Ishikawa (cell line): ENCODE measurements around the gene TNFAIP6.
A peak's percentile ranks its signal among the peaks of the same experiment; 100 is the strongest.

Experiments used
- CEBPB ChIP-seq: IDR thresholded peaks from 2 replicates; pipeline ENCODE4 v1.6.1; 2012
- CREB1 ChIP-seq: IDR thresholded peaks from 2 replicates; pipeline ENCODE4 v1.6.1; 2012; ENCODE audit warnings: low read depth
- EGR1 ChIP-seq: IDR thresholded peaks from 2 replicates; pipeline ENCODE4 v1.6.1; 2012
- EP300 ChIP-seq: IDR thresholded peaks from 2 replicates; pipeline ENCODE4 v1.6.1; 2012; ENCODE audit warnings: borderline replicate concordance
- FOXM1 ChIP-seq: IDR thresholded peaks from 2 replicates; pipeline ENCODE4 v1.6.1; 2012; ENCODE audit warnings: low read depth, borderline replicate concordance
- NFIC ChIP-seq: IDR thresholded peaks from 2 replicates; pipeline ENCODE4 v1.6.1; 2012
- RAD21 ChIP-seq: IDR thresholded peaks from 2 replicates; pipeline ENCODE4 v1.6.1; 2012; ENCODE audit warnings: low read depth
- REST ChIP-seq: IDR thresholded peaks from 2 replicates; pipeline ENCODE4 v1.6.1; 2012; ENCODE audit warnings: low read depth, mild to moderate bottlenecking
- TAF1 ChIP-seq: IDR thresholded peaks from 2 replicates; pipeline ENCODE4 v1.6.1; 2012; ENCODE audit warnings: low read depth, mild to moderate bottlenecking
- TCF12 ChIP-seq: IDR thresholded peaks from 2 replicates; pipeline ENCODE4 v1.6.1; 2012; ENCODE audit warnings: low read depth
- TEAD4 ChIP-seq: IDR thresholded peaks from 2 replicates; pipeline ENCODE4 v1.6.1; 2012
- USF1 ChIP-seq: IDR thresholded peaks from 2 replicates; pipeline ENCODE4 v1.6.1; 2012
- YY1 ChIP-seq: IDR thresholded peaks from 2 replicates; pipeline ENCODE4 v1.6.1; 2012; ENCODE audit warnings: low read depth
- ZBTB7A ChIP-seq: IDR thresholded peaks from 2 replicates; pipeline ENCODE4 v1.6.1; 2012; ENCODE audit warnings: low read depth
- TF ChIP-seq, protein P1 (sequence below): IDR thresholded peaks from 2 replicates; pipeline ENCODE4 v1.6.1; 2012

The TNFAIP6 gene

GRCh38 chr2:151379169-151379568, 21.8 kb downstream of the TNFAIP6 start:
- TF ChIP-seq FOXM1, result no peak
- no peak for TF ChIP-seq RAD21
- TF ChIP-seq ZBTB7A, result no peak
- TF ChIP-seq EGR1, result no peak
- no peak for TF ChIP-seq EP300
- TF ChIP-seq TCF12, result no peak
- no peak for TF ChIP-seq TEAD4
- TF ChIP-seq YY1, result no peak
- TF ChIP-seq, protein P1, sequence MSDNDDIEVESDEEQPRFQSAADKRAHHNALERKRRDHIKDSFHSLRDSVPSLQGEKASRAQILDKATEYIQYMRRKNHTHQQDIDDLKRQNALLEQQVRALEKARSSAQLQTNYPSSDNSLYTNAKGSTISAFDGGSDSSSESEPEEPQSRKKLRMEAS, result no peak
- no peak for TF ChIP-seq NFIC
- no peak for TF ChIP-seq REST
- TF ChIP-seq TAF1, result no peak

DNA sequence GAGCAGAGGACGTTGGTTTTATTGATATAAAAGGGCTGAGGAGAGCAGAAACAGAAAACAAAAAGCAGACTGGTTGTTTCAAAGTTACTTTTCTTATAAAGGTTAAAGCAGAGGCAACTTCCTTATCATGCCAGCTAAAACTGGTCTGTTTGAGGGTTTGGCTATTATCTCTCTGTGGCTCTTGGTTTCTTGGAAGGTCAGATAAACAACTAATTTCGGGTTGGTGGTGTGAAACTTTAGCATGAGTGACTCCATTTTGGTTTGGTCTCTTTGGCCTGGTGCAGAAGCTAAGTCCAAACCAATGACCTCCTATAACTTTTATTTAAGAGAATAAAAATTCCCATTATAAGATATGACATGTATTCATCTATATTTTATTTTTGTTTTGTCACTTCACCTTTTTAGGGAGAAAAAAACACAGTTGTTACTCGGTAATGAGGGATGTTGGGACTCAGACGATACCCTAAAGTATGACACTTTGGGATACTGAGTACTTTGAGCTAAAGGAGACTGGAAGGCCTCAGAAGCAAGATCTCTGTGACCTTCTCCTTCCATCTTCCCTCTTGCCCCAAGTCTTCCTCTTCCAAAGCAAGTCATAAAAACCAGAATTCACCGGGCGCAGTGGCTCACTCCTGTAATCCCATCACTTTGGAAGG, 23.3 kb downstream of the TNFAIP6 start:
- TF ChIP-seq TAF1, result no peak
- no peak for TF ChIP-seq NFIC

DNA sequence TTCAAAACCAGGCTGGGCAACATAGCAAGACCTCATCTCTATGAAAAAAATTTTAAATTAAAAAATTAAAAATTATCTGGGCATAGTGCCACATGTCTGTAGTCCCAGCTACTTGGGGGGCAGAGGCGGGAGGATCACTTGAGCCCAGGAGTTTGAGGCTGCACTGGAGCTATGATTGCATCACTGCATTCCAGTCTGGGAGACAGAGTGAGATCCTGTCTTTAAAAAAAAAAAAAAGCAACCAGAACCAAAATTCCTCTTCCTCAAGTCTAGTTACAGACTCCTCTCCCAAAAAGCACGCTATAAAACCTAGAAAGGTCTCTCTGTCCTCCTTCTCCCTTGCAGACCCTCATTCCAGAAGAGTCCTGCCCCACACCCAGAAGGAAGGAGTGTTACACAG, 23.9 kb downstream of the TNFAIP6 start:
- TF ChIP-seq CEBPB (peak; percentile 62), TAF1 (no peak)

DNA sequence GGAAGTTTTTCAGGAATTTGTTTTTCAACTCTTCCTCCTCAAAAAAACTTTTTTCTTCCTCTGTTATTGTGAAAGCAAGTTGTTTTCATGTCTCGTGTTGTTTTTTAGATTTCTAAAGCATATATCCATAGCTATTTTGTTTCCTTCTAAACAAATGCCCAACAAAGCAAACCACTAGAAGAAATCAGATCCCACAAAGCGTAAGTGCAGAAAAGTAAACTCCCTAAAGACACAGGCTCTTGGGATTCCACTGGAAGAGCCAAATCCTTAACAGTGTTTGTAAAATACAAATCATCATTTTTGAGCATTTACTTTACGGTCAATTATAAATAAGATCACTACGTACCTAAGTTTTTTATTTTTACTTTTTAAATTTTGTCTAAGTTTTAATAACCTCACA, 30.6 kb downstream of the TNFAIP6 start:
- TF ChIP-seq TAF1 (no peak), TEAD4 (no peak), REST (no peak), RAD21 (no peak), NFIC (no peak), TCF12 (no peak), YY1 (no peak), EGR1 (no peak), CEBPB (no peak), CREB1 (no peak), ZBTB7A (no peak), USF1 (no peak), EP300 (no peak), FOXM1 (no peak)
- TF ChIP-seq, protein P1, result no peak

- TF ChIP-seq EGR1 (no peak), REST (no peak), NFIC (no peak), TCF12 (no peak), TAF1 (no peak), EP300 (no peak), ZBTB7A (no peak), USF1 (no peak), YY1 (no peak), CEBPB (no peak), CREB1 (no peak)
- TF ChIP-seq, protein P1, result no peak
Observed at GRCh38 chr2:151391436-151391835, 34.0 kb downstream of the TNFAIP6 start.
